GM12874 (cell line): Measurements from ENCODE around the gene AHI1.

Experiments
- CTCF ChIP-seq: IDR thresholded peaks from 2 replicates; pipeline ENCODE4 v1.5.1; 2011; ENCODE audit warnings: low read depth, mild to moderate bottlenecking, control low read depth, low read length, moderate library complexity; ENCODE audit not compliant: insufficient read depth

The AHI1 gene

DNA sequence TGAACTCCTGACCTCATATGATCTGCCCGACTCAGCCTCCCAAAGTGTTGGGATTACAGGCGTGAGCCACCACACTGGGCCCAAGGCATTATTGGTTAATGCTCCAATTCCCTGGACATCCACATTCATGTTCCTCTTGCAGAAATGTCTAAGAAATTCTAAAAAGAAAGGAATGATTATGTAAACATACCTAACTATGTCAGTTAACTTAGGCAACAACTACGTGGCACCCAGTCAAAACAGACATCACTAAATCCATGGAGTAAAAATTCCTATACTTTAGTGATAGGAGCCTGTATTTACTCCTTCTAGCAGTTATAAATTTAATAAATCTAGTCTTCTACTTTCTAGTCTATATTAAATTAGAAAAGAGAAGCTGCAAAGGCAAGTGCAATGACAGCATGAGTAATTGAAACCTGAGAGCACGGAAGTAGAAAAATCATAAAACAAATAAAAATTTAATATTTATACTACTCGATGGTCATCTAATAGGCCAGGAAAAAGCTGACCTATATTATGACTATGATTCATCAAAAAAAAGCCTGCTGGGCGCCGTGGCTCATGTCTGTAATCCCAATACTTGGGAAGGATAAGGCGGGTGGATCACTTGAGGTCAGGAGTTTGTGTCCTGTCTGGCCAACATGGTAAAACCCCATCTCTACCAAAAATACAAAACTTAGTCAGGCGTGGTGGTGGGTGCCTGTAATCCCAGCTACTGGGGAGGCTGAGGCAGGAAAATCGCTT, 4.2 kb downstream of the AHI1 start:
- TF ChIP-seq CTCF, result no peak

DNA sequence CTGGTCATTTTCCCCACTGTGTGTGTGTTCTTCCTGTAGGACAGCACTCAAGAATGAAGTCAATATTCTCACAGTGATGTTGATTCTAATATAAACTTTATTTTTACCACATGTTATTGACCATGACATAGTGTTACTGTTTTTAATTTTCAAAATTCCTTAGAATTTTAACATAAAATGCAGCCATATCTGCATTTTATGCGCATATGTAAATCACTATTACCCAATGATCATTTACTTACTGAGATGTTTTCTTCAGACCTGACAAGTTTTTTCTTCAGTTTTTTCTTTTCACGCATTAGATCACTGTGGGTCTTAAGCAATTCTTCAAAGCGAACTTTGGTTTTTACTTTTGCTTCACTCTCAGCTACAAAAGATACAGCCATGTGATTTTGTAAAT, 7.2 kb downstream of the AHI1 start:
- no peak for TF ChIP-seq CTCF

GRCh38 chr6:135488023-135488422, 9.5 kb downstream of the AHI1 start:
- TF ChIP-seq CTCF, result no peak

DNA sequence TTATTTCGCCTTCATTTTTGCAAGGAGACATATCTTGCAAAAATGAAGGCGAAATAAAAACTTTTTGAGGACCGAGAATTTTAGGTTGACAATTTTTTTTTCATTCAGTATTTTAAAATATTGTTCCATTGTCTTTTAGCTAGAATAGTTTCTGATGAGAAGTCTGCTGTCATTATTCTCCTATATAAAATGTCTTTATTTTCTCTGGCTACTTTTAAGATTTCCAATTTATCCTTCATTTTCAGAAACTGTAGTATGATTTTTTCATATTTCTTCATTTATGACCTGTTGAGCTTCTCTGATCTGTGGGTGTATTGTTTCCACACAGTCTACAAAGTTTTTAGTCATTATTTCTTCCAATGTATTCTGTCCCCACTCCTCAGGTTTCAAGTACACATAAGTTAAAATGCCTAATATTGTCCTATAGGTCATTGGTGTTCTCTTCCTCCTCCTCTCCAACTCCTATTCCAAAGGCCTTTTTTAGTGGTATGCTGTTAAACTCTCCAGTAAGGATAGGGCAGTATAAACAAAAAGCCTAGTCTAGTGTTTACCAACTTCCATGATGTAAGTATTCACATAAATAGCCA, 15.7 kb downstream of the AHI1 start:
- no peak for TF ChIP-seq CTCF

DNA sequence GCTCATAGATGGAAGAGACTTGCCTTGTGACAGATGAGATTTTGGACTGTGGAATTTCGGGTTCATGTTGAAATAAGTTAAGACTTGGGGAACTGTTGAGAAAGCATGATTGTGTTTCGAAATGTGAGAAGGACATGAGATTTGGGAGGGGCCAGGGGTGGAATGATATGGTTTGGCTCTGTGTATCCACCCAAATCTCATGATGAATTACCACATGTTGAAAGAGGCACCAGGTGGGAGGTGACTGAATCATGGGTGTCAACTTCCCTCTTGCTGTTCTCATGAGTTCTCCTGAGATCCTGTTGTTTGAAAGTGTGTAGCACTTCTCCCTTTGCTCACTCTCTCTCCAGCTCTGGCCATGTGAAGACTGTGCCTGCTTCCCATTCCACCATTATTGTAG, 17.9 kb downstream of the AHI1 start:
- no peak for TF ChIP-seq CTCF

GRCh38 chr6:135478626-135479025, 18.9 kb downstream of the AHI1 start:
- TF ChIP-seq CTCF, result no peak

GRCh38 chr6:135475292-135475886, 22.2 kb downstream of the AHI1 start:
- no peak for TF ChIP-seq CTCF
